ENCODE data around the gene MEGF11. TPM values are rescaled to one million over a fixed set of nuclear protein-coding genes. Genes with fewer than 3 reads are reported as not detected.

Gene MEGF11
- total RNA-seq, 1 experiment from 2014 or later, result 2.3 TPM

- DNase-seq (ENCODE audit: low read depth, low spot score), result no peak
- Histone ChIP-seq H3K79me2 (ENCODE audit: insufficient read depth, low read length) (no peaks in the 10 kb centered on the region), H3K4me3 (replicated peaks in 1 of 2; ENCODE audit: low read depth in 1 of 2, low read length in 2 of 2) (no peak overlapping the region), H3K27ac (ENCODE audit: low read depth, low read length) (no peak overlapping the region), H3K9me2 (ENCODE audit: insufficient read depth) (no peaks in the 10 kb centered on the region), H3K4me1 (ENCODE audit: control insufficient read depth in 1 of 2, insufficient read depth in 2 of 2, low read length in 2 of 2) (no peaks in the 10 kb centered on the region), H3K27me3 (ENCODE audit: insufficient read depth, low read length) (no peaks in the 10 kb centered on the region), H3K9ac (ENCODE audit: low read length) (no peak overlapping the region), H3K9me3 (ENCODE audit: control insufficient read depth in 1 of 2, insufficient read depth in 1 of 2, low read depth in 1 of 2, low read length in 2 of 2) (no peaks in the 10 kb centered on the region), H2AFZ (ENCODE audit: low read depth, low read length, poor library complexity, severe bottlenecking) (no peak overlapping the region), H3K36me3 (ENCODE audit: control insufficient read depth in 1 of 2, insufficient read depth in 2 of 2, low read length in 2 of 2) (no peaks in the 10 kb centered on the region), H3K4me2 (ENCODE audit: low read length) (no peak overlapping the region), H4K20me1 (ENCODE audit: insufficient read depth) (no peaks in the 10 kb centered on the region)
- intact Hi-C loops (cut with micrococcal nuclease), result no loop called here
- ATAC-seq, result no peak
- ChIA-PET CTCF (no interaction called here), RAD21 (ENCODE audit: low non-redundant PET in 1 of 2, low total read pairs in 2 of 2, uncharacterized antibody in 2 of 2, unreplicated experiment in 2 of 2) (no interaction called here), POLR2A (no interaction called here)
- no TSS peak for BruUV-seq (replicated peaks)
- TF ChIP-seq RAD21 (IDR thresholded peaks at IDR 0.05; ENCODE audit: low read depth) (no peak), CEBPB (IDR thresholded peaks at IDR 0.05; ENCODE audit: low read depth) (no peak), YY1 (IDR thresholded peaks at IDR 0.05; ENCODE audit: extremely low read depth, insufficient replicate concordance, low read depth, low read length) (no peak), EZH2 (IDR thresholded peaks at IDR 0.05) (no peak), SP1 (IDR thresholded peaks at IDR 0.05; ENCODE audit: low read depth) (no peak), SRF (IDR thresholded peaks at IDR 0.05; ENCODE audit: low read depth) (no peak), EZH2phosphoT487 (IDR thresholded peaks at IDR 0.05; ENCODE audit: borderline replicate concordance) (no peak), TCF7L2 (IDR thresholded peaks at IDR 0.05; ENCODE audit: borderline replicate concordance, extremely low read depth, insufficient read depth, insufficient read length) (no peak), POLR2AphosphoS5 (IDR thresholded peaks at IDR 0.05; ENCODE audit: low read depth, low read length) (no peak), ZNF274 (IDR thresholded peaks at IDR 0.05; ENCODE audit: low read depth, low read length) (no peak)
- TF ChIP-seq, protein P1, sequence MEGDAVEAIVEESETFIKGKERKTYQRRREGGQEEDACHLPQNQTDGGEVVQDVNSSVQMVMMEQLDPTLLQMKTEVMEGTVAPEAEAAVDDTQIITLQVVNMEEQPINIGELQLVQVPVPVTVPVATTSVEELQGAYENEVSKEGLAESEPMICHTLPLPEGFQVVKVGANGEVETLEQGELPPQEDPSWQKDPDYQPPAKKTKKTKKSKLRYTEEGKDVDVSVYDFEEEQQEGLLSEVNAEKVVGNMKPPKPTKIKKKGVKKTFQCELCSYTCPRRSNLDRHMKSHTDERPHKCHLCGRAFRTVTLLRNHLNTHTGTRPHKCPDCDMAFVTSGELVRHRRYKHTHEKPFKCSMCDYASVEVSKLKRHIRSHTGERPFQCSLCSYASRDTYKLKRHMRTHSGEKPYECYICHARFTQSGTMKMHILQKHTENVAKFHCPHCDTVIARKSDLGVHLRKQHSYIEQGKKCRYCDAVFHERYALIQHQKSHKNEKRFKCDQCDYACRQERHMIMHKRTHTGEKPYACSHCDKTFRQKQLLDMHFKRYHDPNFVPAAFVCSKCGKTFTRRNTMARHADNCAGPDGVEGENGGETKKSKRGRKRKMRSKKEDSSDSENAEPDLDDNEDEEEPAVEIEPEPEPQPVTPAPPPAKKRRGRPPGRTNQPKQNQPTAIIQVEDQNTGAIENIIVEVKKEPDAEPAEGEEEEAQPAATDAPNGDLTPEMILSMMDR (IDR thresholded peaks at IDR 0.05 in 2 of 3, conservative IDR thresholded peaks at IDR 0.05 in 1 of 3; ENCODE audit: borderline replicate concordance in 1 of 3, insufficient read depth in 1 of 3, low read depth in 2 of 3, low read length in 2 of 3), result no peak
These were observed 156.9 kb downstream of the MEGF11 start for GRCh38 chr15:66096688-66097058.
